Measurements from ENCODE around the gene PHF11.

PHF11 gene

DNA sequence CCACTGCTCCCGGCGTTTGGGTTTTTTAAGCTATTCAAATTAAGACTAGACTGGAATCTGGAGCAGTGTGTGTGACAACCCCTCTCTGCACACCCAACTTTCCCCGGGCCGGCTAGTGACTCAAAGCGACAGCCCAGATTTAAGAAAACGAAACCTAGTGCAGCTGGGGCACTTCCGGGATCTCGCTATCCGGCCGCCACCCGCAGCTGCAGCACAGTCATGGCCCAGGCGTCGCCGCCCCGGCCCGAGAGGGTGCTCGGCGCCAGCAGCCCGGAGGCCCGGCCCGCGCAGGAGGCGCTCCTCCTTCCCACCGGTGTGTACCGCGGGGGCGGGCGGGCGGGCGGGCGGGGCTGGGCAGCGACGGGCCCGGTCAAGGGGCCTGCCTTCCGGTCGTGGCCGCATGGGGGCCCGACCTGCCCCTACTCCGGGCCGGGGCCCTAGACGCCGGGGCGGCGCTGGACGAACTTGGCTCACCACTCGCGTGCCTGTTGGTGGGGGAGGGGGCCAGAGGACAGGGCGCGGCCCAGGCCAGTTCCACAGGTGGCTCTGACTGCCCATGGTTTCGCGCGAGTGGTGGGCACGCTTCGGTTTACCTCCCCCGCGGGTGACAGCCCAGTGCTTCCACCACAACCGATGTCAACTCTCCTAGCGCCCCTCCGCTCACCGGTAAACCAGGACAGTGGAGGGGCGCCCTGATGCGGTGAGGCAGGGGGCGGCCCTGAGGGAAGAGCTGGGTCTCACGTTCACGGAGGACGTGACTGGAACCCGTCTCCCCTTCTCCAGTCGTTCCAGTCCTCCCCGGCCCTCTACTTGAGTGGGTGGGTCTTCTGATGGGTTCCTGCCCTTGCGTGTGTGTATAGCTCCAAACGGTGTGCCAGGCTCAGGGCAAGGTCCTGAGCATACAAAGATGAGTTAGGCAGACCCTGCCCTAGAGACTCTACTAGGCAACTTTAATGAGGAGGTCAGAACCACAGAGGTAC lies at the start of gene PHF11:
Gene PHF11, plus strand, starts transcription at position 171 of the 980 bp plus-strand sequence. Its CDS starts 49 bp downstream, at position 220.
- peak; percentile 75 to 82 for DNase-seq (ENCODE audit: low read depth in 2 of 2)

DNA sequence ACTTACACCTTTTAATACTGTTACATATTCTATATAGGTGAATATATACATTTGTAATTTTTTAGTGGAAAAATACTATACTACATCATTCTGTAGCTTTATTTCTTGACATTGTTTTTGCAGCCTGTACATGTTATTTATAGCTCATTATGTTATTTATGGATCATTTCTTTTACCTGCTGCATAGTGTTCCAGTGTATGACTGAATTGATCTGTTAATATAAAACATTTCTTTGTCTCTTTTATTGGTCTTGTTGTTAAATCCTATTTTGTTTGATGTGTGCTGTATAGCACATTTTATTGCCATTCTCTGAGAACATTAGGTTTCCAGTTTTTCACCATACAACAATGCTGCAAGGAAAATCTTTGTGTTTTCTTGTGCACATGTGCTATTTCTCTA lies 49.3 kb upstream of the PHF11 start:
- DNase-seq (ENCODE audit: low read depth in 2 of 2): no peak

DNA sequence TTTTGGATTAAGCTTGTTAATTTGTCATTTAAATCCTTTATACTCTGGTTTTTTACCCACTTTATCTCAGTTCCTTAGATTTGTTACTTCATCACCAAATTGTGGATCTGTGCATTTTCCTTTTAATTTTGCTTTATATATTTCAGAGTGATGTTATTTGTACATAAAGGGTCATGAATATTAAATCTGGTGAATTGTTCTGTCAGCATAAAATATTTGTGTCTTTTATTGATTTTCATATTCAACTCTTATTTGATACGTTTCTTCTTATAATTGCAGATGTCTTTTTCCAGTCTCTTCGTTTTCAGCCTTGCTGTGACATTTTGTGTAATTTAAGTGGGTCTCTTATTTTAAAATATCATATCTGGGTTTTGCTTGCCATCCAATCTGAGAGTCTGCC lies 47.0 kb upstream of the PHF11 start:
- no peak for DNase-seq (ENCODE audit: low read depth in 2 of 2)

DNA sequence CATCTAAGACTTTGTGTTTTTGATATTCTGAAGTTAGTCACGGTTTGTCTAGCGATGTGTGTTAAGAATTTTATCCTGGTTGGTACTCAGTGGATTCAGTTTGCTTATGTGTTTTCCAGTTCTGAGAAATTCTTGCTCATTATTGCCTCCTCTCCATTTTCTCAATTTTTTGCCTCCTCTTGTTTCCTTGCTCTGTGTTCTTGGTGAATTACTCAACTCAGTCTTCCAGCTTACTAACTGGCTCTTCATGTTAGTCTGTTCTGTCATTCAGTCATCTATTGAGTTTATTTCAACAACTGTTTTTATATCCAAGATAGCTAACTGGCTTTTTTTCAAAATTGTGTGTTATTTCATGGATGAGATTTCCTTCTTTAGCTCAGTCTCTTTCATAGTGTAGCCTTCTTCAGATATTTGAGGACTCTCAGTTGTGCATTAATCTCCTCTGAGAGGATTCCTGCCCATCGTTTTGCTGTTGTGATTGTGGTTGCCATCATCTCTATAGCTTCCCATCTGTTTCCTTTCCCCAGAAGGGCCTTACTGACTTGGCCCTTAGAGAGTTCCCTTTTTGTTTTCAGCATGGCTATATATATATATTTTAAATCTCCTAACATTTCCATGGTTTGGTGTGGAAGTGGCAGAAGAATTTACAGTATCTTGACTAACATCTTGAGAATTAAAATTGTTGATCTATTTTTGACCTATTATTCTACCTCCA lies 45.5 kb upstream of the PHF11 start:
- DNase-seq (ENCODE audit: low read depth in 2 of 2): no peak

DNA sequence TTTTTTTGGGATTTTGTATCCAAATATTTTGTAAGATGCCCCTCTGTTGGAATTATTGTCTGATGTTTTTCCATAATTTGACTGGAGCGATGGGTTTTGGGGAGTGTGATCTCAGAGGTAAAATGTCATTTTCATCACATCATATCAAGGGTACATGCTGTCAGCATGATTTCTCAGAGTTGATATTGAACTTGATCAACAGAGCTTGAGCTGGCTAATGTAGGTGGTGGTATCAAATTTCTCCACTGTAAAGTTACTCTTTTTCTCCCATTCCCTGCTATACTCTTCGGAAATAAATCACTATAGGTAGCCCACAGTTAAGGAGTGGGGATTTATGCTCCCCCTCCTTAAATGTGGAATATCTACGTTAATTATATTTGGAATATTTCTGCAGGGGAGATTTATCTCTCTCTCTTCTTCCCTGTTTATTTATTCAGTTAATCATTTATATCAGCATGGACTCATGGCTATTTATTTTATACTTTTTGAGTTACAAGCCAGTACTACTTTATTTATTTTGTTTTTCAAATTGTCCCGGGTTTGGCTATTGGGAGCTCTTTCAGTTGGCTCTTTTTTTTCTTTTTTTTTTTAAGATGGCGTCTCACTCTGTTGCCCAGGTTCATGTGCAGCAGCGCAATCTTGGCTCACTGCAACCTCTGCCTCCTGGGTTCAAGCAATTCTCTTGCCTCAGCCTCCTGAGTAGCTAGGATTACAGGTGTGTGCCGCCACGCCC lies 42.9 kb upstream of the PHF11 start:
- no peak for DNase-seq (ENCODE audit: low read depth in 2 of 2)

DNA sequence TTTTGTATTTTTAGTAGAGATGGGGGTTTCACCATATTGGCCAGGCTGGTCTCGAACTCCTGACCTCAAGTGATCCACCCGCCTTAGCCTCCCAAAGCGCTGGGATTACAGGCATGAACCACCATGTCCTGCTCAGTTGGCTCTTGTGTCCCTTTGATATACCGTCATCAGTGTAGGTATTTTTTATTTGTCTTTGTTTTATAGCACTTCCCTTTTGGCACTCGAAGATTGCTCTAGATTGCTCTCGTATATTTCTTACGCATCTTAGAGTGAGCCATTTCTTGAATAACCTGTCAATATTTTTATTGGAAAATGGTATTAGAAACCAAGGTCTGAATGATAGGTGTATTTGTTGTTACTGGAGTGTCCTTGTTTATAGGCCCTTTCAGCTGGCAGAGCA lies 42.3 kb upstream of the PHF11 start:
- no peak for DNase-seq (ENCODE audit: low read depth in 2 of 2)

DNA sequence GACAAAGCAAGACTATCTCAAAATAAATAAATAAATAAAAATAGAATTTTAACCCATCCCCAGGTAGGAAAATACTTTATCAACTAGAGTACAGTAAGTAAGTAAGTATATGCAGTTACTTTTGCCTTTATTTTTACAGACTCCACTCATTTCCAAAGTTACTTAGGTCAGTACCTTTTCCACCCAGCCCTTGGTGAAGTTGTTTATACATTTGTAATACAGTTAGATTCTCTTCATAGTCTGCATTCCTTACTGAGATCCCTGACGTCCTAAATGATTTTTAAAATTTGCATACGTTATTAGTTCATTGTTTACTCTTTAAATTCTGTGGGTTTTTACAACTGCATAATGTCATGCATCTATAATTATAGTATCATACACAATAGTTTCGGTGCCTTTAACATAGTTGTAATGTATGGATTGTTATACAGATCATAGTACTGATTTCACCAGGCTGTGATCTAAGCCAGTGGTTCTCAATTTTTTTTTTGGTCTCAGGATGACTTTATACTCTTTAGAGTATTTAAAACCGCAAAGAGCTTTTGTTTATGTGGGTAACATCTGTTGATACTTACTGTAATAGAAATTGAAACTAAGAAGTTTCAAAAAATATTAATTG lies 41.3 kb upstream of the PHF11 start:
- no peak for DNase-seq (ENCODE audit: low read depth in 2 of 2)

DNA sequence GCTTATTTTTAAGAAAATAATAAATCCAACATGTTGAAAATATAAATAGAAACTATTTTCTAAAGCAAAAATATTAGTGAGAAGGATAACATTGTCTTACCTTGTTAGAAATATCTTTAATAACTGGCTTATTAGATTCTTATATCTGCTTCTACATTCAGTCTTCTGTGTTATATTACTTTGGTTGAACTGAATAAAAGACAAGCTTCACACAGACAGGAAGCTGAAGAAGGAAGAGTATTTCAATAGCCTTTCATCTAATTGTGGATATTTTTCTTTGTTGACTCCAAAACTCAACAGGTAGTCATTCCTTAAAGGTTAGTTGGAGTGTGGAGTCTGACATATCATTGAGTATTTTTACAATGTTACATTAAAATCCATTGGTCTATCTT lies 40.8 kb upstream of the PHF11 start:
- DNase-seq (ENCODE audit: low read depth in 2 of 2): no peak

DNA sequence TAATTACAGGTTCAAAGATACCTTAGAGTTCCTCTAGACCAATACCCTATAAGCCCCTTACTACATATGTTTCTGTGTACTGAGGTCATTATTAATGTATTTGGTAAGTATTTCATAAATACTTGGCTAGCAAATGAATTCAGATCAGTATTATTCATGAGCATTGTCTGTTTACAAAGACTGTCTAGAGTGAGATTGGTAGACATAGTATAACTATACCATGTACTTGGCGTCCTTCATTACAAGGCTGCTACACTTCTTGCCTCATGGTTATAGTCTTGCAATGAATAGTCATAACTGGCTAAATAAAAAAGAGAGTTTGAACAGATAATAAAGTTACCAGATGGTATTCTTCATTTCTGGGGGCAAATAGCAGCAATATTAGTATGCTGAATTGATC lies 39.6 kb upstream of the PHF11 start:
- no peak for DNase-seq (ENCODE audit: low read depth in 2 of 2)

DNA sequence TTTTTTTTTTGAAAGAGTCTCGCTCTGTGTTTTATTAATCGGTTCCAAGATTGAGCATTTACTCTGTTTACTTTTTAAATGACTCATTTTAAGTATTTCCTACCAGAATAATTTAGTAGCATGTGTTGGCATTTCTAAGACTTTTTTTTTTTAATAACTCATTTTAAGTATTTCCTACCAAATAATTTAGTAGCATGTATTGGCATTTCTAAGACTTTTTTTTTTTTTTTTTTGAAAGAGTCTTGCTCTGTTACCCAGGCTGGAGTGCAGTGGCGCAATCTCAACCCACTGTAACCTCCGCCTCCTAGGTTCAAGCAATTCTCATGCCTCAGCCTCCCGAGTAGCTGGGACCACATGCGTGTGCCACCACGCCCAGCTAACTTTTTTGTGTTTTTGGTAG lies 38.5 kb upstream of the PHF11 start:
- DNase-seq (ENCODE audit: low read depth in 2 of 2): no peak

DNA sequence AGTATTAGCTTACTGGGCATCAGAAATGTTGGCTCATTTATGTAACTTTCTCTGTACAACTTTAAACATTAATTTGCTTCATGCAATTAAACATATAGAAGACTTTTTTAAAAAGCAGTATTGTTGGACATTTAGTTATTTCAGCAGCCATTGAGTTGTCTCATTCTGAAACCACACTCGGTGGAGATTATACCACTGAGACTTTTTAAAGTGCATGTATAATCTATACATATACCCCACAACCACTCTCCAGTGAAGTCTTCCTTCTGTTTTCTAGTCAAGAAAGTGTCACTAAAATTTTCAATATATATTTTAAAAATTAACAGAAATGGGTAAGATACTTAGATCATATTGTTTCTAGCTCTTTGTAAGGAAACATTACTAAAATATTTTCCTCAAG lies 36.2 kb upstream of the PHF11 start:
- DNase-seq (ENCODE audit: low read depth in 2 of 2): no peak

DNA sequence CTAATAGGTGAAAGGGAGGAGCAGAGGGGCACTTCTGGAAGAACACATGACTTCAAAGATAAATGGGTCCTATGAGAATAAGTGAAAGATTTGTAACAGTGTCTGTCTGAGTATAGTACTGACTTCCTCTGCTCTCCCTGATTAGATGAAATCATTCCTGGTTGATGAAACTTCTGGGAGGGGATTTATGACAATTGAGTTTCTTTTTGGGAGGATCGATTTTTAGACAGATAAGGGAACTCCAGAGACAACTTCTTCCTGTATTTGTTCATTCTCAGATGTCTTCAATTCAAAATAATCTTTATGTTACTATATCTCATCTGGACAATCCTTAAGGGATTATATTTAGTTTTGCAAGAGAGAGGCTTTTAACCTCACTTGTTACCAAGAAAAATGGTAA lies 31.7 kb upstream of the PHF11 start:
- DNase-seq (ENCODE audit: low read depth in 2 of 2): no peak

DNA sequence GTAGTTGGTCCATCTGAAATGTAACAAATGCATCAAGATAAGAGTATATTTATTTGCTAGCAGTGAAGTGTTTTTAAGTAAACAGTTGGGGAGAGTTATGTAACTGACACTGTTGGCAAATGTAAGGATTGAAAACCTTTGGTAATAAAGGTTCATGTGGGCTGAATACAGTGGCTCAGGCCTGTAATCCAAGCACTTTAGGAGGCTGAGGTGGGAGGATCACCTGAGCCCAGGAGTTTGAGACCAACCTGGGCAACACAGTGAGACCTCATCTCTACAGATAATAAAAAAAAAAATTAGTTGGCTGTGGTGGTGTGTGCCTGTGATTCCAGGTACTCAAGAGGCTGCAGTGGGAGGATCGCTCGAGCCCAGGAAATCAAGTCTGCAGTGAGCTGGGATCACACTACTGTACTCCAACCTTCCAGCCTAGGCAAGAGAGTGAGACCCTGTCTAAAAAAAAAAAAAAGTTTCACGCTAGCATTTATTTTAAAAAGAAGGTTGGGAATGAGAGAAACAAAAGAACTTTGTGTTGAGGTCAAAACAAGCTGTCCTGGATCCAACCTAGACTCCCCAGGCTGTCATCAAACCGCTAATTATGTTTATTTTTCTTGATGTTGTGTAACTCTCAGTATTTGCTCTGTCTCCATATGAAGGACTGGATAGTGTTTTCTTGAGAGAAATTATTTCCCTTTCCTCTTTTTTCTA lies 31.0 kb upstream of the PHF11 start:
- DNase-seq (ENCODE audit: low read depth in 2 of 2): no peak

DNA sequence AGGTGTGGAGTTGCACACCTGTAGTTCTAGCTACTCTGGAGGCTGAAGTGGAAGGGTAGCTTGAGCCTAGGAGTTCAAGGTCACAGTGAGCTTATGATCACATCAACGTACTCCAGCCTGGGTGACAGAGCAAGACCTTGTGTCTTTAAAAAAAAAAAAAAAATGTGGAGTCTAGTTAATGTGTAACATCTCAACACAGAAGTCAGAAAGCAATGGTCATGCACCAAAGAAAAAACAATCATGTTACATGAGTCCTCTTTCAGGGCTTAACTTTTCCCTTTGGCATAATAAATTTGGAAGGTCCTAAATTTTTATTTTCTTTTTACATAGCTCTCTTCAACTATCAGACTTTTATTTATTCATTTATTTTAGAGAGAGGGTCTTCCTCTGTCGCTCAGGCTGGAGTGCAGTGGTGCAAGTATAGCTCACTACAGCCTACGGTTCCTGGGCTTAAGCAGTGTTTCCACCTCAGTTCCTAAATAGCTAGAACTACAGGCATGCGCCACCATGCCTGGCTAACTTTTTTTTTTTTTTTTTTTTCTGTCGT lies 29.4 kb upstream of the PHF11 start:
- DNase-seq (ENCODE audit: low read depth in 2 of 2): no peak

DNA sequence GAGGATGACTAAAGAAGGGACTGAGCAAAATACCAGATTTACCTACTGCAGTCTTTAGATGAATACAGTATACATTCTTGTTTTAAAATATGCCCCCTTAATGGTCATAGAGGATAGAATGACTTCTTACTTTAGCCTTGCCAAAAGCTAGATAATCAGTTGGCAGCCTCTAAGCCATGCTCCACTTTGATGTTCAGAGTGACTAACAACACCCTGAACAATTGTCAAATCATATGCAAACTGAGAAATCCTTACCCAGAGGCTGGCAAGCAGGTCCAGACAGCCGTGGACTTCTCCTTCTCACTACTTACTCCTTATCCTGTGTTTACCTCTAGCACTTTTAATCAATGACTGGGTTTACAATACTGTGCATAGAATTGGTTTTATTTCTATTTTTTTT lies 23.6 kb upstream of the PHF11 start:
- DNase-seq (ENCODE audit: low read depth in 2 of 2): no peak

DNA sequence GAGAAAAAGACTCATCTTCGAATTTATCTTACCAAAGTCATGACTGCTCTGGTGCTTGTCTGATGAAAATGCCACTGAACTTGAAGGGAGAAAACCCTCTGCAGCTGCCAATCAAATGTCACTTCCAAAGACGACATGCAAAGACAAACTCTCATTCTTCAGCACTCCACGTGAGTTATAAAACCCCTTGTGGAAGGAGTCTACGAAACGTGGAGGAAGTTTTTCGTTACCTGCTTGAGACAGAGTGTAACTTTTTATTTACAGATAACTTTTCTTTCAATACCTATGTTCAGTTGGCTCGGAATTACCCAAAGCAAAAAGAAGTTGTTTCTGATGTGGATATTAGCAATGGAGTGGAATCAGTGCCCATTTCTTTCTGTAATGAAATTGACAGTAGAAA lies 19.2 kb upstream of the PHF11 start:
- DNase-seq (ENCODE audit: low read depth in 2 of 2): no peak

DNA sequence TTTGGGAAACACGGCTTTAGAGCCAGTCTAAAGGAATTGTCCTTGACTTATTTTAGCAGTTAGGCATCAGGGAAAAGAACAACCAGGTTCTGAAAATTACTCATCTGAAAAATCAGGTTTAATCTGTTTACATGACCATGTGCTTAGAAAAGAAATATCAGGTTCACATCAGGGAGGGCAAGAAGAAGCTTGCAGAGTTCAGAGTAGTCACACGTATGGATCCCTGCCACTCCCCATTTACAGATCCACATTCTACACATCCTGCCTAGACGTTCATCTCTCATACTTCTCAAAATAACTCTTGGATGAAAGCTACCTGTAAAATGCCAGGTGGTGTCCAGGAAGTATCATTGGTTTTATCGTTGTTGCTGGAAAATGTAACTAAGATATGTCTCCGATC lies 14.0 kb upstream of the PHF11 start:
- no peak for DNase-seq (ENCODE audit: low read depth in 2 of 2)

DNA sequence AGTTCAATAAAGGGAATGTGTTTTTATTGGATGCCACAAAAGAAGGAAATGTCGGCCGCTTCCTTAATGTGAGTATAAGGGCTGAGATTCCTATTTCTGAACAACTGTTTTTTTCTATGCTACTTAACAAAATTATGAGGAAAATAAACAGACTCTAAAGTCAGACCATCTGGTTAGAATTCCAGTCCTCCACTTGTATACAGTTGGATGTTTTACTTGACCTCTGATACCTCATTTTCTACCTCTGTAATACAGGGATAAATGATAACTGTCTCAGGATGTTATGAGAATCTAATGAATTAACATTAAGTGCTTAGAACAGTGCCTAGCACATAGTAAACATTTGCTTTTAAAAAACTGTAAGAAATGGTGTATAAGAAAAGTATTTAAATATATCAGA lies 7.2 kb upstream of the PHF11 start:
- no peak for DNase-seq (ENCODE audit: low read depth in 2 of 2)

DNA sequence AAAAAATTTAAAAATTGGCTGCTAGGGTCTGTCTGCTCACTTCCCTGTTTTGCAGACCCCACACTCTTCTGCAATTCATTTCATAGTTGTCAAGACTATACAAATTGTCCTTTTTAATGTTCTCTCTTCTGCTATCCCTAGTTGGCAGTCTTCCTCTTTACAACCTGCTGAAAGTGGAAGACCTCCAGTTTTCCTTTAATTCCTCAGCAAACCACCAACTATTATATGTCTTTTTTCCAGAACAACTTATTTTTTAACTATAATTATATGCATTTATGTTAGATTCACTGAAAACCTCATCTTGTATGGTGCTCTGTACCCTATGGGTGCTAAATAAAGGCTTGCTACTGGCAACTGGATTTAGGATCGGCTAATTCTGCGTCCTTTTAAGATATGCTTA lies 1.1 kb upstream of the PHF11 start:
- no peak for DNase-seq (ENCODE audit: low read depth in 2 of 2)

DNA sequence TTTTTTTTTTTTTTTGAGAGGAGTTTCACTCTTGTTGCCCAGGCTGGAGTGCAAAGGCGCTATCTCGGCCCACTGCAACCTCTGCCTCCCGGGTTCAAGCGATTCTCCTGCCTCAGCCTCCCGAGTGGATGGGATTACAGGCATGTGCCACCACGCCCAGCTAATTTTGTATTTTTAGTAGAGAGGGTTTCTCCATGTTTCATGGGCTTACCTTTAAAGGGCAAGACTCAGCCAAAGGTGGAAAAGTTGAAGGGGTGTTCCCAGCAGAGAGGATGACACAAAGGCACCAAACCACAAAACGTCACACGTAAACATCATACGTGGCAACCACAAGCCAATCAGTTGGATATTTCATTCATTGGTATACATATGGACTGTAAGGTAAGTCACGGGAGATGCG lies 1.1 kb downstream of the PHF11 start:
- peak in 1 of 2 donors; percentile 54 for DNase-seq (ENCODE audit: low read depth in 2 of 2)

DNA sequence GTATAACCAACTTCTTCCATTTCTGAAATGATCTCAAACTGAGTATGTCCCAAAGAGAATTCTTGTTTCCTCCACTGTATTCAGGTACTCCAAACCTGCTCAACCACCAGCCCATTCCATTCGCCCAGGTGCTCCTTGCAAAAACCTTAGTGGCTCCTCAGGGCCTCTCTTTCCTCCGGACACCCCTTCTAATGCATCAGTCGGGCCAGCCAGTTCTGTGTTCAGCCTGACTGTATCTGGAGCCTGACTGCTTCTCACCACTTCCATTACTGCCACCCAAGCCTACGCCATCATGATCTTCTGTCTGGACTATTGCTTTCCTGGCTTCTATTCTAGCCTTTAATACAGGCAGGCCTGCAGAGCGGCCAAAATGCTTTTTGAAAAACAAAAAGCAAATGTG lies 1.5 kb downstream of the PHF11 start:
- no peak for DNase-seq (ENCODE audit: low read depth in 2 of 2)

All from stimulated activated CD8-positive, alpha-beta memory T cell treated with anti-CD3 and anti-CD28 coated beads, Interleukin-15, amount 100 ng/mL, for 4 hours (primary cell).